Pons (tissue), 1 donor: ENCODE results near the gene SESTD1.
"Not testable (repeated sequence)": the region's sequence is repeated elsewhere in the genome, so short reads cannot be mapped to it uniquely, and the experiment has no call there.

ENCODE experiments used
- DNase-seq: peaks from one replicate; pipeline ENCODE4 v3.0.0-alpha.2; 2016; ENCODE audit warnings: low spot score

The SESTD1 gene

GRCh38 chr2:179239195-179239594, 25.4 kb downstream of the SESTD1 start:
- DNase-seq: no peak

DNA sequence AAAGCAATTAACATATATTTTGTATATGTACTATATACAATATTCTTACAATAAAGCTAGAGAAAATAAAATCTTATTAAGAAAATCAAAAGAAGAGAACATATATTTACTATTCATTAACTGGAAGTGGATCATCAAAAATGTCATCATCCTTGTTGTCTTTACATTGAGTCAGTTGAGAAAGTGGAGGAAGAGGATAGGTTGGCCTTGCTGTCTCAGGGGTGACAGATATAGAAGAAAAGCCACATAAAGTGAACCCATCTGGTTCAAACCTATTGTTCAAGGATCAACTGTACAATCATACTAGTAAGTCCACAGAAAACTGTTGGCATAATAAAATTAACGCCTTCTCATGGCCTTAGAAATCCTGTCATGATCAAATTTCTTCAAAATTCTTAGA, 26.6 kb downstream of the SESTD1 start:
- no peak for DNase-seq

DNA sequence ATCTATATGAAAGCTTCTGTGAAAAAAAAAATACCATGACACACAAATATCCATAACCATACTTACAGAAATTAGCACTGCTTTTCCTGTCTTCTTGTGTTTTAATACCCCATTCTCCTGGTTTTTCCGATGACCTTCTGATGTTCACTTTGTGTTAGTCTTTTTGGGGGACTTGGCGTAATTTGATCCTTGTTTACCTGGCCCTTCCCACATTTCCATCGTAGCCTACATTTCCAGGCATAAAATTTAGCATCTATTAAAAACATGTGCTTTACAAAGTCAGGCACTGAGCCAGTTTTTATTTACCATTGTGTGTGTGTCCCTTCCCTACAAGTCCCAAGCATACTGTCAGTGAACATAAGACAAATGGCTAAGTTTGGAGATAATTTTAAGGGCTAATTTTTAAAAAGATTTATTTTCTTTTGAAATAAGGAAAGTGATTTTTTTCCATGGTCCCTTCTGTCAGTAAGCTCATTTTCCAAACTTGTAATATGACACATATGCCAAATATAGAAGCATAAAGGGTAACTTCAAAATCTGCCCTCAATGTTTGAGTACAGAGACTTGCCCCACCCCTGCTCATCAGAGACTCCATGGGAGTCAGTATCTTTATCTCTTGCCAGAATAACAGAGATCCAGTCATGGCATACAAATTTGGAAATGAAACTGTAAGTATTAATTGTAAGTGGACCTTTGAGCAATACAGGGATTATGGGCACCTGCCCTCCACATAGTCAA, 27.3 kb downstream of the SESTD1 start:
- no peak for DNase-seq

DNA sequence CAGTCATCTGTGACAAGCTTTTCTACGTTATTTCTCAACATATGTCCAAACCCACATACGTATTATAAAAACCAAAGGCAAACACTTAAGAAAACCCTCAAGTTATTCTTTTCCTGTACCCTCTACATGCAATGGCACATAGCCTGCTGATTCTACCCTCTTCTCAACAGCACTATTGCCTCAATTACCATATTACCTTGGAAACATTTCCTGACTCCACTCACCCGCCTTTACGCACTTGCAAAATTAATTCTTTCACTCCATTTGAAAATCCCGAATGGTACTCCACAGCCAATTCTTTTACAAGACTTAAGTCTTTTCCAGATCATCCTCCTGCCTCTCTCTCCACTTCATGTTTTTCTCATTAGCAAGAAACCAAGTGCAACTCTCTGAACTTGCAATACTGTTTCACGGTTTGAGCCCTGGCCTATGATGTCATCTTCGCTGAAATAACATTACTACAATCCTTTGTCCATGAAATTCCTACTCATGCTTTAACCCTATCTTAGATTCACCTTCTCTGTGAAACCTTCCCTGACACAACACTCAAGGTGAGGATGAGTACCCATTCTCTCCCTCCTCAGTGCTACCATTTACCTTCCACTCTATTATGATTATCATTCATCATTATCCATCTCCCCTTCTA, 29.0 kb downstream of the SESTD1 start:
- no peak for DNase-seq

- DNase-seq: no peak
Measured at GRCh38 chr2:179234658-179235240, 29.9 kb downstream of the SESTD1 start.

GRCh38 chr2:179233626-179234430, 30.8 kb downstream of the SESTD1 start:
- no peak for DNase-seq

GRCh38 chr2:179233083-179233490, 31.5 kb downstream of the SESTD1 start:
- no peak for DNase-seq

GRCh38 chr2:179226961-179227259, 37.7 kb downstream of the SESTD1 start:
- DNase-seq: no peak

- peak; percentile 74 for DNase-seq
Measured at GRCh38 chr2:179226203-179226960, 38.2 kb downstream of the SESTD1 start.

DNA sequence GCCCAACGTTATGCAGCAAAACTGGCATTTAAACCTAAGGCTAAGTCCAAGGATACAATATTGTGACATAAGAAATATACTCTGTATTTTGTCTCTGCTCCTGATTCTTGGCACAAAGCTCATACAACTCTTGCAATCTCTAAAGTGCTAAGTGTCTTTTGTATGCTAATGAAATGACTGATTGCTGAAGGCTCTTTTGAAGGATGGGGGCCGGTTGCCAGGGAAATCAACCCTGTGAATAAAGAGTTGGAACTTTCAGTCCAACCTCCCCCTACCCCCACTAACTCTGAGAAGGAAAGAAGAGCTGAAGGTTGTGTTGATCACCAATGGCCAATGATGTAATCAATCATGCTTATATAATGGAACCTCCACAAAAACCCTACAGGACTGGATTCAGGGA, 40.3 kb downstream of the SESTD1 start:
- DNase-seq: no peak

DNA sequence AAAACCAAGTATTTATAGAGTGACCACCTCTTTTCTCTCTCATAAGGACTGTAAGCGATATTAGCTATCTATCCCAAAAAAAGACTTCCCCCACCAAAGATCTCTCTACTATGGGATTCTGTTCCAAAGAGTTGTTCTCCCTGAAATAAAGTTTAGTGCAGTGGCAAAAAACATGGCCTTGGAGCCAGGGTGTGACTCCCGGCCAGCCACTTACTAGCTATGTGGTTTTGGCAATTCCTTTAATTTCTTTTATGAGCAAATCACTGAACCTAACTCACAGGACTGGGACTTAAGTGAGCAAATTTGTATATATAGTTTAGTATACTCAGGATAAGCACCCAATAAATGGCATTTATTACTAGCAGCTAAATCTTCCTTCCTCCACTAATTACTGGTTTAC, 42.6 kb downstream of the SESTD1 start:
- no peak for DNase-seq

GRCh38 chr2:179218848-179219594, 45.6 kb downstream of the SESTD1 start:
- peak; percentile 94 for DNase-seq

DNA sequence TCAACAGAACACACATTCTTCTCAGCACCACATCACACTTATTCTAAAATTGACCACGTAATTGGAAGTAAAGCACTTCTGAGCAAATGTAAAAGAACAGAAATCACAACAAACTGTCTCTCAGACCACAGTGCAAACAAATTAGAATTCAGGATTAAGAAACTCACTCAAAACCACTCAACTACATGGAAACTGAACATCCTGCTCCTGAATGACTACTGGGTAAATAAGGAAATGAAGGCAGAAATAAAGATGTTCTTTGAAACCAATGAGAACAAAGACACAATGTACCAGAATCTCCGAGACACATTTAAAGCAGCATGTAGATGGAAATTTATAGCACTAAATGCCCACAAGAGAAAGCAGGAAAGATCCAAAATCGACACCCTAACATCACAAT, 50.0 kb downstream of the SESTD1 start:
- not testable (repeated sequence) for DNase-seq

- no peak for DNase-seq
Measured at GRCh38 chr2:179211355-179211754, 53.3 kb downstream of the SESTD1 start.

DNA sequence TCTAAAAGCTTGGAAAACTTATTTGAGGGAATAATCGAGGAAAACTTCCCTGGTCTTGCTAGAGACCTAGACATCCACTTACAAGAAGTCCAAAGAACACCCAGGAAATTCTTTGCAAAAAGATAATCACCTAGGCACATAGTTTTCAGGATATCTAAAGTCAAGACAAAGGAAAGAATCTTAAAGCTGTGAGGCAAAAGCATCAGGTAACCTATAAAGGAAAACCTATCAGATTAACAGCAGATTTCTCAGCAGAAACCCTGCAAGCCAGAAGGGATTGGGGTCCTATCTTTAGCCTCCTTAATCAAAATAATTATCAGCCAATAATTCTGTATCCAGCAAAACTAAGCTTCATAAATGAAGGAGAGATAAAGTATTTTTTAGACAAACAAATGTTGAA, 56.4 kb downstream of the SESTD1 start:
- DNase-seq: not testable (repeated sequence)

DNA sequence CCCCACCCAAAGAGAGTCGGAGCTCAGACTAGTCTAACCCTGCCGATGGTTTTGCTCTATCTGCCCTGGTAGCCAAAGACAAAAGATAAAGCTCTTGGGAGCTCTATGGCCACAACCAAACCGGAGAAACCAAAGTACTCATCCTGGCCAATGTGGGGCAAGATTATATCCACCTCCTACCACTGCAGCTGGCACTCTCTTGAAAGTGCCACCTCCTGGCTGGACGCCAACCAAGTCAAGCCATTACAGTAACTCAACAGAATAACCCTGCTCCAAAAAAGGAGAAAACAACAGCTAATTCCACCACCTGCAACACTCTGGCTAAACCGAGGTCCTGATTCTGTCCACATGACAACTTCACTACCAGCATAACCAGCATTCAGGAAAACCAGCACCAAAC, 57.6 kb downstream of the SESTD1 start:
- no peak for DNase-seq

GRCh38 chr2:179201869-179202268, 62.8 kb downstream of the SESTD1 start:
- no peak for DNase-seq

DNA sequence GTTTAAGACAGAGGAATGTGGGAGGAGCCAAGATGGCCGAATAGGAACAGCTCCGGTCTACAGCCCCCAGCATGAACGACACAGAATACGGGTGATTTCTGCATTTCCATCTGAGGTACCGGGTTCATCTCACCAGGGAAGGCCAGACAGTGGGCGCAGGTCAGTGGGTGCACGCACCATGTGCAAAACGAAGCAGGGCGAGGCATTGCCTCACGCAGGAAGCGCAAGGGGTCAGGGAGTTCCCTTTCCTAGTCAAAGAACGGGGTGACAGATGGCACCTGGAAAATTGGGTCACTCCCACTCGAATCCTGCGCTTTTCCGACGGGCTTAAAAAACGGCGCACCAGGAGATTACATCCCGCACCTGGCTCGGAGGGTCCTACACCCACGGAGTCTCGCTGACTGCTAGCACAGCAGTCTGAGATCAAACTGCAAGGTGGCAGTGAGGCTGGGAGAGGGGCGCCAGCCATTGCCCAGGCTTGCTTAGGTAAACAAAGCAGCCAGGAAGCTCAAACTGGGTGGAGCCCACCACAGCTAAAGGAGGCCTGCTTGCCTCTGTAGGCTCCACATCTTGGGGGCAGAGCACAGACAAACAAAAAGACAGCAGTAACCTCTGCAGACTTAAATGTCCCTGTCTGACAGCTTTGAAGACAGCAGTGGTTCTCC, 68.6 kb downstream of the SESTD1 start:
- DNase-seq: not testable (repeated sequence)

DNA sequence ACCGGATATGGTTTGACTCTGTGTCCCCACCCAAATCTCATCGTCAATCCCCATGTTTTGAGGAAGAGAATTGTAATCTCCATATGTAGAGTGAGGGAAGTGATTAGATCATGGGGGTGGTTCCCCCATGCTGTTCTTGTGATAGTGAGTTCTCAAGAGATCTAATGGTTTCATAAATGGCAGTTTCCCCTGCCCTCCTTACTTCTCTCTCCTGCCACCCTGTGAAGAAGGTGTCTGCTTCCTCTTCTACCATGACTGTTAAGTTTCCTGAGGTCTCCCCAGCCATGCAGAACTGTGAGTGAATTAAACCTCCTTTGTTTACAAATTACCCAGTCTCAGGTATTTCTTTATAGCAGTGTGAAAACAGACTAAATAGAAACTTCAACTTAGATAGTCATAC, 69.5 kb downstream of the SESTD1 start:
- DNase-seq: no peak

GRCh38 chr2:179193759-179194394, 70.8 kb downstream of the SESTD1 start:
- no peak for DNase-seq
